WI38 (cell line): ENCODE measurements around the gene CRAMP1.

Source experiments
- H3K4me3 ChIP-seq: 2 replicates; pipeline ENCODE4 v1.5.1; 2011; ENCODE audit warnings: low read depth, mild to moderate bottlenecking, control low read depth, low read length
- CTCF ChIP-seq: IDR thresholded peaks from 2 replicates; pipeline ENCODE4 v1.5.1; 2012; ENCODE audit warnings: low read depth, mild to moderate bottlenecking, control low read depth, low read length

Gene CRAMP1

GRCh38 chr16:1673424-1674151, 61.4 kb downstream of the CRAMP1 start:
- H3K4me3 ChIP-seq: no peak overlapping the region
- TF ChIP-seq CTCF: no peak

GRCh38 chr16:1674306-1674705, 62.1 kb downstream of the CRAMP1 start:
- no peak for TF ChIP-seq CTCF
- H3K4me3 ChIP-seq: no peak overlapping the region

- H3K4me3 ChIP-seq: no peak overlapping the region
- TF ChIP-seq CTCF: no peak
These were observed 62.8 kb downstream of the CRAMP1 start for GRCh38 chr16:1674751-1675664.

GRCh38 chr16:1676661-1677060, 64.5 kb downstream of the CRAMP1 start:
- no peak for TF ChIP-seq CTCF
- no peak overlapping the region for H3K4me3 ChIP-seq

- H3K4me3 ChIP-seq: peak overlapping the region; percentile 81
- TF ChIP-seq CTCF: no peak
These were observed 65.2 kb downstream of the CRAMP1 start for GRCh38 chr16:1677339-1677738.

GRCh38 chr16:1677942-1678499, 65.9 kb downstream of the CRAMP1 start, which contains the start of gene JPT2:
JPT2 (plus strand) TSS chr16:1678279; CDS start chr16:1678313, 34 bp downstream.
- TF ChIP-seq CTCF: no peak
- H3K4me3 ChIP-seq: peak within 1 kb of the TSS; percentile 81
